Endothelial cell of umbilical vein (primary cell): Measurements from ENCODE around the gene CWC27. TPM values are rescaled to one million over a fixed set of nuclear protein-coding genes. Genes with fewer than 3 reads are reported as not detected.

ENCODE experiments used
- BruUV-seq: library from RNA; stranded (reverse); fragments of 400-500 nt; replicated peaks from 2 replicates; lab custom pipeline; 2021; lab: Mats Ljungman, UMichigan
- CTCF ChIA-PET: fragments of 300-600, 350-600 bp; sonication (Branson Sonifier 250); formaldehyde crosslinking; loops from one replicate; lab custom pipeline; 2021; ENCODE audit warnings: antibody characterized with exemption, inconsistent platforms; lab: Charles Lee
- POLR2A ChIA-PET: fragments of 300-600, 350-600 bp; sonication (Branson Sonifier 250); formaldehyde crosslinking; loops from one replicate; lab custom pipeline; 2021; ENCODE audit warnings: antibody characterized with exemption, inconsistent platforms; lab: Charles Lee
- DNase-seq: peaks from one replicate; pipeline ENCODE4 v3.0.0-alpha.2; 2011; ENCODE audit warnings: low read depth, low spot score
- FAIRE-seq: peaks from 2 replicates; lab custom pipeline; 2011; peaks lifted over from hg19 to GRCh38; lab: Jason Lieb, UNC
- H2AFZ ChIP-seq: 2 replicates; pipeline ENCODE4 v1.6.0; 2012; ENCODE audit warnings: low read depth, low read length, control low read depth, inconsistent platforms
- H3K27ac ChIP-seq: 2 replicates; pipeline ENCODE4 v1.5.1; 2011; ENCODE audit warnings: low read depth, mild to moderate bottlenecking, control low read depth, low read length, moderate library complexity; ENCODE audit not compliant: insufficient read depth
- H3K27me3 ChIP-seq, 2 experiments: 2 replicates each; pipeline versions ENCODE4 v1.6.0 to v1.6.1; 2011; ENCODE audit warnings: low read length in 2 of 2, mixed read lengths in 1 of 2; ENCODE audit not compliant: control insufficient read depth in 2 of 2, insufficient read depth in 2 of 2
- H3K36me3 ChIP-seq, 2 experiments: 2 replicates in 1 of 2; 3 replicates in 1 of 2; pipeline ENCODE4 v1.5.1; 2011; ENCODE audit warnings: low read length in 2 of 2, mild to moderate bottlenecking in 1 of 2, moderate library complexity in 1 of 2; ENCODE audit not compliant: control insufficient read depth in 2 of 2, insufficient read depth in 2 of 2; ENCODE audit errors: extremely low read depth in 1 of 2
- H3K4me1 ChIP-seq: 3 replicates; pipeline ENCODE4 v1.5.1; 2011; ENCODE audit warnings: mild to moderate bottlenecking, low read length; ENCODE audit not compliant: control insufficient read depth, insufficient read depth; ENCODE audit errors: extremely low read depth
- H3K4me2 ChIP-seq: 2 replicates; pipeline ENCODE4 v1.6.1; 2011; ENCODE audit warnings: low read length, control low read depth, mixed read lengths; ENCODE audit not compliant: insufficient read depth
- H3K4me3 ChIP-seq, 3 experiments: fragments of 200-600 bp in 1 of 3; sonication (generic), shearing (Covaris generic) in 1 of 3; replicated peaks in 1 of 3; 2 replicates each; pipeline ENCODE4 v1.5.1; 2011 to 2016; ENCODE audit warnings: control low read depth in 3 of 3, low read length in 3 of 3, mild to moderate bottlenecking in 2 of 3, inconsistent platforms in 1 of 3, low read depth in 1 of 3, moderate library complexity in 1 of 3; ENCODE audit not compliant: insufficient read depth in 1 of 3
- H3K79me2 ChIP-seq: 2 replicates; pipeline ENCODE4 v1.6.0; 2012; ENCODE audit warnings: low read length, inconsistent platforms; ENCODE audit not compliant: control insufficient read depth, insufficient read depth
- H3K9ac ChIP-seq: replicated peaks from 2 replicates; pipeline ENCODE3; 2011; ENCODE audit warnings: low read length, control low read depth; ENCODE audit not compliant: insufficient read depth; ENCODE audit errors: extremely low read depth
- H3K9me1 ChIP-seq: replicated peaks from 3 replicates; pipeline ENCODE4 v1.6.0; 2011; ENCODE audit warnings: mild to moderate bottlenecking, low read length; ENCODE audit not compliant: control insufficient read depth, insufficient read depth; ENCODE audit errors: extremely low read depth
- H3K9me3 ChIP-seq: replicated peaks from 2 replicates; pipeline ENCODE4 v1.5.1; 2012; ENCODE audit warnings: low read length, inconsistent platforms; ENCODE audit not compliant: control insufficient read depth, insufficient read depth
- H4K20me1 ChIP-seq: replicated peaks from 2 replicates; pipeline ENCODE3; 2011; ENCODE audit warnings: mild to moderate bottlenecking, low read length; ENCODE audit not compliant: control insufficient read depth, insufficient read depth; ENCODE audit errors: extremely low read depth
- CTCF ChIP-seq, 2 donors: IDR thresholded peaks; 1 replicate in 1 of 2; 2 replicates in 1 of 2; pipeline ENCODE4 v1.5.1; 2011; ENCODE audit warnings: low read length in 2 of 2, mild to moderate bottlenecking in 2 of 2, moderate library complexity in 2 of 2, control low read depth in 1 of 2, inconsistent platforms in 1 of 2, low read depth in 1 of 2; ENCODE audit not compliant: insufficient read depth in 1 of 2; ENCODE audit errors: extremely low read depth in 1 of 2
- EZH2 ChIP-seq: IDR thresholded peaks from 2 replicates; pipeline ENCODE4 v1.6.1; 2012; ENCODE audit warnings: borderline replicate concordance, low read depth, mild to moderate bottlenecking, moderate library complexity, low read length, inconsistent platforms; ENCODE audit not compliant: severe bottlenecking
- FOS ChIP-seq: IDR thresholded peaks from 2 replicates; pipeline ENCODE4 v1.6.1; 2011; ENCODE audit warnings: mild to moderate bottlenecking, low read length, moderate library complexity, borderline replicate concordance; ENCODE audit not compliant: insufficient read depth
- GATA2 ChIP-seq: IDR thresholded peaks from 2 replicates; pipeline ENCODE4 v1.7.0; 2011; ENCODE audit warnings: low read depth, mild to moderate bottlenecking, moderate library complexity, mixed read lengths, low read length; ENCODE audit not compliant: insufficient read length, insufficient read depth
- MAX ChIP-seq: IDR thresholded peaks from 2 replicates; pipeline ENCODE4 v1.6.1; 2011; ENCODE audit not compliant: insufficient read depth, insufficient read length
- MYC ChIP-seq: IDR thresholded peaks from one replicate; pipeline ENCODE4 v1.6.1; 2011; ENCODE audit warnings: mild to moderate bottlenecking, low read depth, low read length
- POLR2AphosphoS5 ChIP-seq: IDR thresholded peaks from 2 replicates; pipeline ENCODE4 v1.6.1; 2012; ENCODE audit warnings: low read depth, mild to moderate bottlenecking, control low read depth, low read length, moderate library complexity; ENCODE audit not compliant: insufficient read depth
- dilution Hi-C: fragments of 300-500 bp; cut with MboI; formaldehyde crosslinking; loops from one replicate; pipeline ENCODE4 v1.15.0; 2019; ENCODE audit warnings: low sequenced_read_pairs; ENCODE audit not compliant: extremely low pct_ligation_motif_present
- intact Hi-C: fragments of 100-400 bp; cut with micrococcal nuclease; formaldehyde crosslinking; loops from one replicate; pipeline ENCODE4 v1.10.0; 2022
- polyA plus RNA-seq, 4 experiments: library from polyadenylated mRNA; depleted of rRNA in 3 of 4; stranded (reverse) in 3 of 4; unstranded in 1 of 4; fragments of >200 nt; gene quantifications; 2 replicates each; pipeline versions ENCODE4 v1.2.1 to v1.2.3, GENCODE V29; 2011 to 2012; ENCODE audit warnings: missing spikeins in 1 of 4
- total RNA-seq: library from RNA; stranded (reverse); gene quantifications from 2 replicates; pipeline ENCODE4 v1.2.3, GENCODE V29; 2021

The CWC27 gene
- total and polyA plus RNA-seq, 2 donors (not counting 3 experiments of a cell fraction or from before 2014, with no cell fraction given) = 11.9 to 23.8 TPM

GRCh38 chr5:65034813-65035209 is 266.1 kb downstream of the CWC27 start:
- peak overlapping the region; percentile 99 for H2AFZ ChIP-seq
- no peaks in the 10 kb centered on the region for H3K27me3 ChIP-seq
- peak overlapping the region; percentile 90 for H3K9ac ChIP-seq
- peak overlapping the region; percentile 97 for H3K27ac ChIP-seq
- DNase-seq (no peak), FAIRE-seq (no peak)
- no peak for TF ChIP-seq MAX
- no peak for TF ChIP-seq FOS
- TF ChIP-seq EZH2 = no peak
- TF ChIP-seq MYC = no peak
- no peak for TF ChIP-seq CTCF (IDR thresholded peaks at IDR 0.05; ENCODE audit: extremely low read depth in 1 of 2, insufficient read depth in 1 of 2, low read depth in 1 of 2, low read length in 2 of 2)
- TF ChIP-seq GATA2 = no peak
- no peak for TF ChIP-seq POLR2AphosphoS5
- dilution Hi-C loops (no loop called here), intact Hi-C loops (loop anchor here (1.0 to 5.0 kb wide), 3 partner anchors 164 to 448 kb away; no protein-coding TSS in a partner anchor)
- CTCF ChIA-PET = interaction anchor here (0.9 to 4.6 kb wide), 7 partner anchors 15 to 449 kb away, joined by 3 to 22 read pairs (median 3); no protein-coding TSS in a partner anchor
- peaks cover 19% of the 10 kb centered on the region for H3K4me1 ChIP-seq
- H3K4me2 ChIP-seq = peak overlapping the region; percentile 88
- POLR2A ChIA-PET = interaction anchor here (0.9 kb wide), 1 partner anchor 104 kb away, joined by 3 read pairs; no protein-coding TSS in a partner anchor
- H3K9me1 ChIP-seq = no peaks in the 10 kb centered on the region
- no peaks in the 10 kb centered on the region for H3K36me3 ChIP-seq
- no TSS peak for BruUV-seq
- H3K79me2 ChIP-seq = no peaks in the 10 kb centered on the region
- peak overlapping the region in 1 of 3 experiments; percentile 69 for H3K4me3 ChIP-seq
- no peaks in the 10 kb centered on the region for H3K9me3 ChIP-seq
- H4K20me1 ChIP-seq = no peaks in the 10 kb centered on the region
